ENCODE measurements around the gene FADS6.

Gene FADS6, protein sequence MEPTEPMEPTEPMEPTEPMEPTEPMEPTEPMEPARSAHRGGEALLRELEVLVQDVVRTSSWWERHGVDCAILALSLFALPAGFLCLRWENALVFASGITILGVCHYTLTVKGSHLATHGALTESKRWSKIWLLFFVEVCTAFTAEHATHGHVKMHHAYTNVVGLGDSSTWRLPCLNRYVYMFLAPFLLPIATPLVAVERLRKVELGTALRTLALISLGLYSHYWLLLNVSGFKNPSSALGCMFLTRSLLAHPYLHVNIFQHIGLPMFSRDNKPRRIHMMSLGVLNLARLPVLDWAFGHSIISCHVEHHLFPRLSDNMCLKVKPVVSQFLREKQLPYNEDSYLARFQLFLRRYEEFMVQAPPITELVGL

DNA sequence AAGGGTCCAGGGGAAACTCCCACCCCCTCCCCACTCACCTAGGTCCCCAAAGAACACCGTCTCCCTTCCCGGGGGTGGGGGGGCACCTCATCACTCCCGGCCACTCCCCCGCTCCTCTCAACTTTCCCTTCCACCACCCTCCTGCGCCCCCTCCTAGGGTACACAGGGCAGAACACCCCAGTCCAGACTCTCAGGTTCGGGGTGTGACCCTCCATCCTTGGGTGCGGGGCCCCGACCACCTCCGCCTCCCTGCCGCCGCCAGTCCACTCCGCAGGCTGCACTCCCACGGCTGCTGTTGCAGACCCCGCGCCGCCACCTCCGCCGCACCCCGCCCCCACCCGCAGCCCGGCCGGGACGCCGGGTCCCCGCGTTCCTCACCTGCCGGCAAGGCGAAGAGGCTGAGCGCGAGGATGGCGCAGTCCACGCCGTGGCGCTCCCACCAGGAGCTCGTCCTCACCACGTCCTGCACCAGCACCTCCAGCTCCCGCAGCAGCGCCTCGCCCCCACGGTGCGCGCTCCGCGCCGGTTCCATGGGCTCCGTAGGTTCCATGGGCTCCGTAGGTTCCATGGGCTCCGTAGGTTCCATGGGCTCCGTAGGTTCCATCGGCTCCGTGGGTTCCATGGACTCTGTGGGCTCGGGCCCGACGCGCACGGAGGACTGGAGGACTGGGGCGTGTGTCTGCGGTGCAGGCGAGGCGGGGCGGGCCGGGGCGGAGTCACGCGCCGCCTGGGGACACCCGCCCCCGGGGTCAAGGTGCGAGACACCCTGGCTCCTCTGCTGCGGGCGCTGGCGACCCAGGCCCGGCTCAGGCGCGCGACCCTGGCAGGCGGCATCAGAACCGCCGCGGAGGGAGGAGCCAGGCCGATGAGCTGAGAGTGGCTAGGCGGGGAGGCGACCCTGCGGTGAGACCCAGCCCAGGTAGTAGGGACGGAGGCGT is at the start of gene FADS6:
TSS of gene FADS6 (minus strand) at position 660 of the 938 bp plus-strand sequence. CDS start at position 622, 38 bp downstream.
- DNase-seq: no peak

DNA sequence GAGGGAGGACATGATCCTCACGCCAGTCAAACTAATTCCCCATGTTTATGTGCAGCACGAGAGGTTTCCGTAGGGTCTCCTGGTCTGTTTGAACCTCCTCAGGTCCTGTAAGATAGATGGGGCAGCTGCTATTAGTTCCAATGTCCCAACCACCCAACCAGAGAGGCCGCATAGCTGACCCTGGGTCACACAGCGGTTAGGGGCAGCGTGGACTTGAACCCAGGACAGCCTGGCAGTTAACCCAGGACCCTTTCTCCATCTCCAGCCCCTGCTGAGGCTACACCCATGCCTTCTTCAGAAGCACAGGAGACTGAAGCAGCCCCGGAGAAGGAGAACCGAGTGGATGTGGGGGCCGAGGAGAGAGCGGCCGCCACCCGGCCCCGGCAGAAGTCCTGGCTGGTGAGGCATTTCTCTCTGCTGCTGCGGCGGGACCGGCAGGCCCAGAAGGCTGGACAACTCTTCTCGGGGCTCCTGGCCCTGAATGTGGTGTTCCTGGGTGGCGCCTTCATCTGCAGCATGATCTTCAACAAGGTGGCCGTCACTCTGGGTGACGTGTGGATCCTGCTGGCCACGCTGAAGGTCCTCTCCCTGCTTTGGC is 47.8 kb upstream of the FADS6 start:
- DNase-seq: no peak

DNA sequence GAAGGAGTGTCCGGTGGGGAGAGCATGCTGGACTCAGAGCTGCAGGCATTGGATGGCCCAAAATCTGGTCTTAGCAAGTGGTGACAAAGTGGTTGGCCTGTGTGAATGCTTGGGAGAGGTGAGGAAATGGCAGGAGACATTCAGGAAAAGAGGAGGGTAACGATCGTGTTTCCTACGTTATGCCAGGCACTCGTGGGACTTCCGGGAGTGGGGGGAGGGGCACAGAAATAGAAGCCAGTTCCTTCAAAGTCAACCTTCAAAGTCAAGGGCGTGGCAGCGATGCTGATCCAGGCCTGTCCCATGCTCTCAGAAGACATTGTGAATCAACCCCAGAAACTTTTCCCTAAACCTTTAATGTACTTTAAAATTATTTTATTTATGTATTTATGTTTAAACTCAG is 46.1 kb upstream of the FADS6 start:
- DNase-seq: no peak

DNA sequence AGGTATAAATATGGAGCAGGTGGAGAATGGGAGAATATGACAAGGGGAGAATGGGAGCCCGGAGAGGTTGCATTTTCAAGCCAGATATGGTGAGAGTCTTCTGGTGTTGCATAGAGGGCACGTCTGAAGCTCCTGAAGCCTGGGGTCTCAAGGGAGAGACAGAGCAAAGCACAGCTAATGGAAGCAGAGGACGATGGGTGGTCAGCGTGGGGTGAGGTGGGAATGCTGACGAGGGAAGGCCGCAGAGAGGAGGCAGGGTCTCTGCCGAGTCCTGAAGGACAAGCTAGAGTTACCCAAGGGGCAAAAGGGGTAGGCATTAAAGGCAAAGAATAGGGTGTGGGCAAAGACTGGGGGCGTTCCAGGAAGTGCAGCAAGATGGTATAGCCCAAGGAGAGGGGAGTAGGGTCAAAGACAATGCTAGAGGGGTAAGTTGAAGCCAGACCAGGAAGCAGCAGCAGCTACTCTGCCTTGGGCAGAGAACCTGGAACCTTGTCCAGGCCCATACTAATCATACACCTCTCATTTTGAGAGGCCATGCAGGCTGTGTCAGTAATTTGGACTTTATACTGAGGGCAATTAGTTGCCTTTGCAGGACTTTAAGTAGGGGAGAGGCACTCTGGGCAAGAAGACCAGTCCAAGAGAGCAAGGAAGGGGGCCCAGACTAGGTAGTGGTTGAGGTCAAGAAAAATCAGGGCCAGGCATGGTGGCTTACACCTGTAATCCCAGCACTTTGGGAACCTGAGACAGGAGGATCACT is 44.9 kb upstream of the FADS6 start:
- DNase-seq: no peak

GRCh38 chr17:74937064-74938051 is 43.9 kb upstream of the FADS6 start:
- no peak for DNase-seq

GRCh38 chr17:74936470-74936799 is 43.0 kb upstream of the FADS6 start:
- no peak for DNase-seq

- no peak for DNase-seq
Measured at GRCh38 chr17:74935585-74936469, 42.4 kb upstream of the FADS6 start, which contains the start of gene OTOP3. TSS of gene OTOP3 (plus strand) at chr17:74935898. CDS start at chr17:74935922, 24 bp downstream.

DNA sequence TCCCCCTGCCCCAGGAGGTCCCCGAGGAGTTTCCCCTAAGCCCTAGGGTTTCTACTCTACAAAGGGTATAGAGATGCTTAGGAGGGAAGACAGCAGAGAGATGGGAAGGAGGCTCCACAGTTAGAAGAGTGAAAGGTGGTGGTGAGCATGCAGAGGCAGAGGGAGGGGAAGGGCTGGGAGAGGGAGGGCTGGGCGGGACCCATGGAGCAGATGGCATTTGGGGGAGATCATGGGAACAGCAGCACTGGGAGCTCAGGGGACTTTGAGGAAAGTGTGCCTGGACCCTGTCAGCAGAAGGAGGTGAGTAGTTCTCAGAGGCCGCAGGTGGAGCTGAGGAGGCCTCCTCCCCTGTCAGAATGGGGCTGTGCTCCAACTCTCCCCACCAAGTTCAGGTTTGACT is 41.6 kb upstream of the FADS6 start:
- DNase-seq: no peak

GRCh38 chr17:74930535-74931036 is 37.2 kb upstream of the FADS6 start:
- DNase-seq: no peak

DNA sequence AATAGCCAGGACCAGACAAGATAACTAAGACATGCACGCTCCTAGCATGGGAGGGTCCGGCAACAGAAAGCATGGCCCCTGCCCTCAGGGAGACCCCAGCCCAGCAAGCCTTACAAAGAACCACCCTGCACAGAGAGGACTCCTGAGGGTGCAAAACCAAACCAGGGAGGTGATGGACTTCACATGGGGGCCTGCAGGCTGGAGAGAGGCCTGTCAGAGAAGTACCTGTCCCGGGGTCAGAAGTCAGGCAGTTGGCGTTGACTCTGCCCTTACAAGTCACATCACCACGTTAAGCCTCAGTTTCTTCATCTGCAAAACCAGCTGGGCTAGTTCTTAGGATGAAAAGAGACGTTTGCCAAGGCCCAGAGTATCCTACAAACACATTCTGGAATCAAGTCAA is 35.4 kb upstream of the FADS6 start:
- no peak for DNase-seq

DNA sequence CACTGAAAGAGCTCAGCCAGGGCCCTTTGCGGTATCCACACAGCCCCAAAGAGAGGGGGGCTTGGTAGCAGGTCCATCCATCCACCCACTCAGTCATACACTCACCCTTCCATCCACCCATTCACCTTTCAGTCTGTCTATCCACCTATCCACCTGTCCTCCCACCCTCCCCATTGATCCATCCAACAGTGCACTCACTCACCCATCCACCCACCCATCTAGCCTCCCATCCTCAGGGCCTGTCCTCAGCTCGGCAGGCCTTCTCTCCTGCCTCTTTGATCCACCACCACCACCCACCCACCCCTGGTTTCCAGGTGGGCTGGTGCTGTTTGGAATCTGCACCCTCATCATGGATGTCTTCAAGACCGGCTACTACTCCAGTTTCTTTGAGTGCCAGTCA is 31.8 kb upstream of the FADS6 start:
- no peak for DNase-seq

- DNase-seq: no peak
Measured at GRCh38 chr17:74924250-74924948, 31.0 kb upstream of the FADS6 start, which contains the start of gene OTOP2. TSS of gene OTOP2 (plus strand) at chr17:74924273. CDS start at chr17:74924633, 360 bp downstream.

- DNase-seq: no peak
Measured at GRCh38 chr17:74923538-74924249, 30.3 kb upstream of the FADS6 start.

DNA sequence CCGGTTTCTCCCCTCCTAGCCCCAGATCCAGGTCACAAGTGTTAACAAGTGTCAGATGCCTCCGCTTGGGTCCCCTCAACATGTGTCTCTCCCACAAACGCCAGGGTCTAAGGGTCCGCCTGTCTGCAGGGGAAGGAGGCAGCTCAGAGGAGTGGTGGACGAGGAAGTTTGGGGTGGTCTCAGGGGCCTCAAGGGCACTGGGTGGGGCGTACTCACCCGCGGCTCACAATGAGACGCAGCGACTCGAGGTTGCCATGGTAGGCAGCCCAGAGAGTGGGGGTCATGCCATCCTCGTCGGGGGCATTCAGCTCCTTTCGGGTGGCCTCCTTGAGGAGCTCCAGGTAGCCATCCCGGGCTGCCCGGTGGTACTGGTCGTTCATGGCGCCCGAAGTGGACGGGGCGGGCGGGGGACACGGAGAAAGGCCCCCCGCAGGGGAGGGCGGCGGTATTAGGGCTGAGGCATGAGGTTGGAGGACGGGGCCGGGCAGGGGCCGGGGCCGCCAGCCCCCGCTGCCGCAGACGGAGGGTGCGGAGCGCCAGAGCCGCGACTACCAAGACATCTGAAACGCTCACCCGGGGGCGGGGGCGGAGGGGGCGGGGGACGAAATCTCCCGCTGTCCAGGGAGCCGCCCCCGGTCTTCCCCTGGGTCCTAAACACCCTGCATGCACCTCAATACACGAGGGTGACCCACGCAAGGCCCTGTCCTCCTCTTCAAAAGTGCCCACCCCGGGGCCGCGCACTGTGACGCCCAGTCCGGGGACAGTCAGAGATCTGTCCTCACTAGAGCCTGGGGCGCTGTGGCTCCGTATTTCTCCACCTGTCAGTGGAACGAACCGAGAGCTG is 29.5 kb upstream of the FADS6 start, which contains the start of gene USH1G:
TSS of gene USH1G (minus strand) at position 562 of the 844 bp plus-strand sequence. CDS start at position 380, 182 bp downstream.
- no peak for DNase-seq

DNA sequence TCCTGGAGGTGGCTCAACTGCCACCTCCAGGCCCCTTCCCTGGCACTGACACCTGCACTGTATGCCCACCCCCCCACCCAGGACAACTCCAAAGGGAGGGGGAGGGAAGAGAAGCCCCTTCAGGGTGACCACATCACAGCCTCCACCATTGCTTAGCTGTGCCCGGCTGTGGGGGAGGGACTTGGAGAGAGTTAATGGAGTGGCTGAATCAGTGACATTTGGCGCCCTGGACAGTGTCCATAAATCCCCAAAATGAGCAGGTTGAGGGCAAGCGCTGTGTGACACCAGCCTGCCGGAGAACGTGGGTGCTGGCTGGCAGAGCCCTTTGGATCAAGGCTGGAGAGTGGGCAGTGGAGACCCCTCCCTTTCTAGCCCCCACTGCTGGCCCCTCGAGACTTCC is 28.7 kb upstream of the FADS6 start:
- no peak for DNase-seq

- no peak for DNase-seq
Measured at GRCh38 chr17:74921769-74922168, 28.3 kb upstream of the FADS6 start.

GRCh38 chr17:74921026-74921681 is 27.7 kb upstream of the FADS6 start:
- no peak for DNase-seq

Measured in DMS153 (cell line).